GM12873 (cell line): Measurements from ENCODE around the gene PAFAH1B2.

Experiments
- CTCF ChIP-seq: IDR thresholded peaks from 2 replicates; pipeline ENCODE4 v1.5.1; 2012; ENCODE audit warnings: low read depth, mild to moderate bottlenecking, moderate library complexity, low read length, control low read depth; ENCODE audit not compliant: insufficient read depth; ENCODE audit errors: missing control alignments

The PAFAH1B2 gene

DNA sequence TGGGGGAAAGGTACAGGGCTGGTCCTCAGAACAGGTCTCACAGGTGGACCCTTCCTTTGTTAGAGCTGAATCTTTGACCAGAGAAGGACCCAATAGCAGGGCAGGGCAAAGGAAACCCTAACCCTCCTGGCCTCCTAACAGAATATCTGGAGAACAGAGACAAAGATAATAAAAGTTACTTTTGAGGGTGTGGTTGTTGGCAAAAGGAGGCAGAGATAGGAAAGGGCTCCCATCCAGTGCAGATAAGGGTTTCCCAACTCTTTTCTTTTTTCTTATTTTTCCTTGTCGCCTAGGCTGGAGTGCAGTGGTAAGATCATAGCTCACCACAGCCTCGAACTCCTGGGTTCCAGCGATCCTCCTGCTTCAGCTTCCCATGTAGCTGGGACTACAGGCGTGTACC lies 75.9 kb downstream of the PAFAH1B2 start:
- no peak for TF ChIP-seq CTCF

DNA sequence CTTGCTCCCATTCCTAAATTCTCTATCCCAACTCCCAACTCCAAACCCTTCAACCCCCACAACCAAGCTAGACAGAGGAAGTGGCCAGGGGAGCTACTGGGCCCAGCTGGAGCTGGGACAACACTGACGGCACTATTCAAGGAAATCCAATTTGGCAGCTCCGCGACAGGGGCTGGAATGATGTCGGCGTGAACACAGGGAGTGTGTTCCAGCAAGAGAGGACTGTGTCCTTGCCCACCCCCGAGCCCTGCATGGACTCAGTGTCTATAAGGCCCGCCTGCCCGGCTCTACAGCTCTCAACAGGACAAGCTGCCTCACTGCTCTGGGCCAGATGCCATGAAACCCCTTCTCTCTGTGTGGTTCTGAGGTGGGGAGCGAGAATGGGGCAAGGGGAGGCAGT lies 76.5 kb downstream of the PAFAH1B2 start:
- no peak for TF ChIP-seq CTCF

DNA sequence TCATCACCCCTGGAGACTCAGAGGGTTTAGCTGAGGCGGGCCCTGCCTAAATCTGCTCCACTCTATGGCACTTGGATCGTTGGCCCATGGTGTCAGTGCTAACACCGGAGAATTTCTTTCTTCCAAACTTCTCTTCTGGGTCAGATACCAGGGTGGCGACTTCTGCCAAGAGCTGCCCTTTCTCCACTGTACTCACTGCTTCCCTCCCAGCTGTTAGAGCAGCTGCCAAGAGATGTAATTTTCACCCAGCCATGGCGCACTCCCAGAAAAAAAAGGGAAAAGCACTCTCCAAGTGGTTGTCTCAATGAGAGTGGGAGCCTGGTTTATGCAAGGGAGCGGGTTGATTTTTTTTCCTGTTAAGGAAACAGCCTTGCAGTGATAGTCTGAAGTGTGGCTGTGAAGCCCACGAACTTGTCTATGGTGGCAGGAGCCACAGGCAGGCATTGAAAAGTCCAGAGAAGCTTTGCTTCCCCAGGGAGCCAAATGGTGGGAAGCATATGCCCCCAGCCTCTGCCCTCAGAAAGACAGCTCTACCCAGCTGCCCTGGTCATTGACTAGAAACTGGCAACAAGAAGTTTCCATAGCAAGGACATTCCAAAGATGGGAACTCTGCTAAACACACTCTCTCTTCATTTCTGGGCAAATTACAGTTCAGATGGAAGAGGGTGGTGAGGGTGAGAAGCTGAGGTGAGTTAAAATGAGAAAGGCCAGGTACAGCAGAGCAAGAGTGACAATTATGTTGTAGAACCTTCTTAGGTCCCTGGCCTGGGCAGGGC lies 77.1 kb downstream of the PAFAH1B2 start:
- no peak for TF ChIP-seq CTCF

DNA sequence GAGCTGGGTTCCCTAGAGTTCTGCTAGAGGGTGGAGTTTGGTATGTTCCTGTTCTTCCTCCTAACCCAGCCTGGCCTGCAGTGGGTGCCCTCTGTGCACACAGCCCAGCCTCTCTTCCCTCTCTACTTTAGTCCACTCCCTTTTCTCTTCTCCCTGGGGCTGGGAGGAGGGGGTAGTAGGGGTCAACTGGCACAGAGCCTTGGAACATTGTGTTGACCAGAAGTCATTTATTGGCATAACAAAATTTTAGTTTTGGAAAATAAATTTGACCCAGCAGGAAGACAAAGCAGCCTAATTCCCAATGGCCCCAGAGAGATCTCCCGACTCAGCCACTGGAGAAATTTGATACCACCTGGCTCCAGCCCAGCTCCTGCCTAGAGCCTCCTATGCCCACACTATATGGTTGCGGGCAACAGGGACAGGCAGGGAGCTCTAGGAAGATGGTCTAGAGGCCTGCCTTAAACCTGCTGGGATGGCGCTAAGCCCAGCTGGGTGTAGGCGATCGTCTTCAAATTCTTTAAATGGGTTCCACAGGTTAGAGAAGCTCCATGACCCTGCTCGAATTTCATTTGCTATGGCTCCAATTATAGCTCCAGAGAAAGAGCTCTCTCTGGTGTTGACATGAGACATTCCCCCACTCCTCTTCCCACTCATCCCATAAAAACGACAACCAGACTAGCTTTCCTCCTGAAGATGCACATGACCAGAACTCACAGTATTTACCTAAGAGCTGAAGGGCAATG lies 77.9 kb downstream of the PAFAH1B2 start:
- no peak for TF ChIP-seq CTCF

- no peak for TF ChIP-seq CTCF
These were observed 79.1 kb downstream of the PAFAH1B2 start for GRCh38 chr11:117222991-117223740.

DNA sequence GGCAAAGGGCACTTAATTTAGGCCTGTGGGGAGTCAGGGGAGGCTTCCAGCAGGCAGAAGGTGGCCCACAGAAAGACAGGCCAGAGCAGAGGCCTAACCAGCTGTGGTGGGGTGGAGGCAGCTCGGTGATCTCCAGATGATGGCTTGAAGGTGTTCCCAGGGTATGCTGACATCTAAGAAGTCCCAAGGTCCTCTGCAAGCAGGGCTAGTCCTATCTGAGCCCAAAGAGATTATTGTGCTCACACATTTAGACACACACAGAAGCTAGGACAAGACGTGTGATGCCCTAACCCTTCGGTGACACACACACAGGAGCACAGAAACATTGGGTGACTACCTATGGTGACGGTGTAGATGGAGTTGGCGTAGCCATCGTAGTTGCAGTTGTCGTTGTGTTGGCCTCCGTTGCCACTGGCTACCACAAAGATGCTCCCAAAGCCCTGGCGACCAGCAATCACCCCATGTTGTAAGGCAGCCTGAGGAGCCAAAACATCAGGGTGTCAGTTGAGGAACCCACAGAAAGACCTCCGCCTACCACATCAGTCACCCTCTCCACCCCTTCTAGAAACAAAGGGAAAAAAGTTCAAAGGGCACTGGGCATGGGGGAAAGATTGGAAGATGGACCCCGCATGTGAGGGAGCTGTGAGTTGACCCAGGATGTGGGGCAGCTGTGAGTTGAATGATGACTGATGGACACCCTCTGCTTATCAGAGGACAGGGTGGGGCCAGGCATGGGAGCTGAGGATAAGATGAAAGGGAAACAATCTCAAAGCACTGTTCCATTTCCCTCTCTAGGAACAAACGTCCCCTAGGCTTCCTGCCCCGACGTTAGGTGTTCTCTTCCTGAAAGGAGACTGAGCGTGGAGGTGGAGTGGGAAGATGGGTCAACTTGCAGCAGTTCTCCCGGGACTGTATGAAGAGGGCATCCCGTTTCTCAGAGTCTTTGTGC lies 79.9 kb downstream of the PAFAH1B2 start:
- no peak for TF ChIP-seq CTCF
